ENCODE data around the gene DUSP7. TPM values are rescaled to one million over a fixed set of nuclear protein-coding genes. Genes with fewer than 3 reads are reported as not detected.

DUSP7 gene
- total RNA-seq, 2 donors from 2014 or later, result 2.6 to 3.3 TPM

DNA sequence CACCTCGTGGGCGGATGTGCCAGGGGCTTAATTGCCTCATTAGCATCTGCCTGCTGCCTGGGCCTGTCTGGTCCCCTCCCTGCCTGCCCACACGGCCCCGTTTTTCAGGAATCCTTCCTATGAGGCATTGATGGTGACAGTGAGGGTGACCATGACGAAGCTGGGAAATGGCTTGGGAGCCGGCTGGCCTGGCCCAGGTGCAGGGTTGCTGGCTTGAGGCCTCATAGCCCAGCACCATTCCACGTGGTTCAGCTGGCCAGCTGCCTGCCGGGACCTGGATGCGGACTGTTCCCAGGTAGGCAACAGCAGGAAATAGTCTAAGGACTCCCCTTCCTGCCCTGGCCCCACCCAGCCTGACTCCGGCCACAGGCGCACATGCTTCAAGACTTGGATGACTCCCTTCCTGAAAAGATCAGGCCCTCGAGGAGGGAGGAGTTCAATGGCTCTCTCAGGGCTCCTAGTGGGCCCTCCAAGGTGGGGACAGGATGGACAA lies 8.9 kb upstream of the DUSP7 start:
- Histone ChIP-seq H3K4me1 (no peaks in the 10 kb centered on the region), H3K27me3 (no peaks in the 10 kb centered on the region), H3K36me3 (replicated peaks in 1 of 2; ENCODE audit: insufficient read depth in 1 of 2, low read depth in 2 of 2) (no peaks in the 10 kb centered on the region), H3K27ac (no peak overlapping the region), H3K4me3 (no peak overlapping the region), H3K9me3 (no peaks in the 10 kb centered on the region)
- ATAC-seq (peak; percentile 66), DNase-seq (peak; percentile 51 to 83 (median 63))
- intact Hi-C loops (cut with DNase I), result no loop called here
- TF ChIP-seq POLR2A (IDR thresholded peaks at IDR 0.05), result no peak
- TF ChIP-seq, protein P1, sequence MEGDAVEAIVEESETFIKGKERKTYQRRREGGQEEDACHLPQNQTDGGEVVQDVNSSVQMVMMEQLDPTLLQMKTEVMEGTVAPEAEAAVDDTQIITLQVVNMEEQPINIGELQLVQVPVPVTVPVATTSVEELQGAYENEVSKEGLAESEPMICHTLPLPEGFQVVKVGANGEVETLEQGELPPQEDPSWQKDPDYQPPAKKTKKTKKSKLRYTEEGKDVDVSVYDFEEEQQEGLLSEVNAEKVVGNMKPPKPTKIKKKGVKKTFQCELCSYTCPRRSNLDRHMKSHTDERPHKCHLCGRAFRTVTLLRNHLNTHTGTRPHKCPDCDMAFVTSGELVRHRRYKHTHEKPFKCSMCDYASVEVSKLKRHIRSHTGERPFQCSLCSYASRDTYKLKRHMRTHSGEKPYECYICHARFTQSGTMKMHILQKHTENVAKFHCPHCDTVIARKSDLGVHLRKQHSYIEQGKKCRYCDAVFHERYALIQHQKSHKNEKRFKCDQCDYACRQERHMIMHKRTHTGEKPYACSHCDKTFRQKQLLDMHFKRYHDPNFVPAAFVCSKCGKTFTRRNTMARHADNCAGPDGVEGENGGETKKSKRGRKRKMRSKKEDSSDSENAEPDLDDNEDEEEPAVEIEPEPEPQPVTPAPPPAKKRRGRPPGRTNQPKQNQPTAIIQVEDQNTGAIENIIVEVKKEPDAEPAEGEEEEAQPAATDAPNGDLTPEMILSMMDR (IDR thresholded peaks at IDR 0.05), result no peak
- 53% methylated on average over 12 of the region's 12 CpGs; no CpG with 5 or more reads in 1 of the 2 donors for WGBS, 2 donors

DNA sequence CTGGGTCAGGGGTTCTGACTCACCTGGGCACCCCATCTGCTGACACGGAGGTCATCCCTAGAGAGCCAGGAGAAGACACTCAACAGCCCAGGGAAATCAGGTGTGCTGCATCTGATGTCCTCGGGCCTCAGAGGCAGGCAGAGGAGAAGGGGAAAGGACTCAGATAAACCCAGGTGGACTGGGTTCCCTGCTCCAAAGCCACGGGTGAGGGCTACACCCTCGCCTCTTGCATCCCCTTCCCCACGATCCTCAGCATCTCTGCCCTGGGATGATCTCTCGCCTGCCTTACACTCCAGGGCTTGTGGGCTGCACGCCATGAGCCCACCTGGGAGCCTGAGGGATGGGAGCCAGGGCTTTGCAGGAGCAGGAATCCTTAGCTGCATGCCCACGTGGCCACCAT lies 8.2 kb upstream of the DUSP7 start:
- Histone ChIP-seq H3K27ac (no peak overlapping the region), H3K27me3 (no peaks in the 10 kb centered on the region), H3K36me3 (replicated peaks in 1 of 2; ENCODE audit: insufficient read depth in 1 of 2, low read depth in 2 of 2) (no peaks in the 10 kb centered on the region), H3K4me3 (no peak overlapping the region), H3K9me3 (no peaks in the 10 kb centered on the region), H3K4me1 (no peaks in the 10 kb centered on the region)
- TF ChIP-seq, protein P1 (IDR thresholded peaks at IDR 0.05), result no peak
- no peak for TF ChIP-seq POLR2A (IDR thresholded peaks at IDR 0.05)
- ATAC-seq (no peak), DNase-seq (no peak)
- 90 to 93% methylated on average over 3 to 8 of the region's 8 CpGs for WGBS, 2 donors
- intact Hi-C loops (cut with DNase I), result no loop called here

DNA sequence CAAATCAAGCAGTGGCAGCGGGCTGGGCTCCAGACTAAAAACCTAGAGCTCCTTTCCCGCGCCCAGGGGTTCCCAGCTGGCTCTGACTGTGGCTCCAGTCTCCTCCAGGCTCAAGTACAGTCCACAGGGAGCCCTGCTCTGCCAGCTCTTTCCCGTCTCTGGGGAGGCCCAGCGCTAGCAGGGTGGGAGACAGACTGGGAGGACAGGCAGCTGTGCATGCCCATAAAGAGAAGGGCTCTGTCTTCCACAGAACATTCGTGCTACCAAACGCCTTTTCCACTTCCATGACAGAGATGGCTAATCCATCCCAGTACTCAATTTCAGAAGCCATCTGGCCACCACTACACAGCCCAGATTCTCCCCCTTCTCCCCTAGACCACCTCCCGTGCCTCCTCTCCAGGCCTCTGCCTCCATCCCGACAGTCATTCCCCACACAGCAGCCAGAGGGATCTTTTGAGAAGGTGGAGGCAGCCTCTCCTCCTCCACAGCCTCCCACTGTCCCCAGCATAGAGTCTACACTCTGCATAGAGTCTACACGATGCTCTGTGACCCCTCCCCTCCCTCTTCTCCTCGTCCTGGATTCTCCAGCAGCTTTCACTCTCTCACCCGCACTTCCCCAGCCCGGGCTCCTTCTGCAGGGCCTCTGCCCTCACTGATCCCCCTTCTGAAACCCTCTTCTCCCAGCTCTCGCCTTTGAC lies 6.8 kb upstream of the DUSP7 start:
- no peaks in the 10 kb centered on the region for H3K27me3 ChIP-seq
- no peaks in the 10 kb centered on the region for H3K9me3 ChIP-seq
- 72 to 79% methylated on average over 10 to 14 of the region's 14 CpGs for WGBS, 2 donors
- H3K4me3 ChIP-seq, result no peak overlapping the region
- ATAC-seq (no peak), DNase-seq (no peak)
- TF ChIP-seq, protein P1 (IDR thresholded peaks at IDR 0.05), result no peak
- TF ChIP-seq POLR2A (IDR thresholded peaks at IDR 0.05), result no peak
- intact Hi-C loops (cut with DNase I), result no loop called here
- no peaks in the 10 kb centered on the region for H3K4me1 ChIP-seq
- no peak overlapping the region for H3K27ac ChIP-seq
- no peaks in the 10 kb centered on the region for H3K36me3 ChIP-seq (replicated peaks in 1 of 2; ENCODE audit: insufficient read depth in 1 of 2, low read depth in 2 of 2)

DNA sequence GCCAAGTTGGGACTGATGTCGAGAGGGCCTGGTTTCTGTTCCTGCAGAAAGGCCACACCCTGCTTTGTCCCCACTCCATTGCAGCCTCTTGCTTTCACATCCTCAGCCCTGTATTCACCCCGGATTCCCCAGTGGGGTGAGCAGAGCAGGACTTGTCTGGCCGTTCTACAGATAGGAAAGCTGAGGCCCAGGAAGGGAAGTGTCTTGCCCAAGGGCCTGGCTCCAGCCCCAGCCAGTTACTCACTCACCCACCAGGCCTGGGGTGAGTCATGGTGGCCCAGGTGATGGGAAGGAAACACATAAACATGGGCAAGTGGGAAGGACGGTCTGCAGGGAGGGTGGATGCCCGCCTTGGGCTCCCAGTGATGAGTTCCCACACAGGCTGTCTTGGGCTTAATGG lies 6.1 kb upstream of the DUSP7 start:
- no peaks in the 10 kb centered on the region for H3K9me3 ChIP-seq
- 61 to 72% methylated on average over 5 of the region's 5 CpGs for WGBS, 2 donors
- intact Hi-C loops (cut with DNase I), result no loop called here
- TF ChIP-seq POLR2A (IDR thresholded peaks at IDR 0.05), result no peak
- TF ChIP-seq, protein P1 (IDR thresholded peaks at IDR 0.05), result no peak
- no peaks in the 10 kb centered on the region for H3K27me3 ChIP-seq
- peaks cover 5% of the 10 kb centered on the region for H3K4me1 ChIP-seq
- DNase-seq (peak in 1 of 4 donors; percentile 48), ATAC-seq (no peak)
- no peaks in the 10 kb centered on the region for H3K36me3 ChIP-seq (replicated peaks in 1 of 2; ENCODE audit: insufficient read depth in 1 of 2, low read depth in 2 of 2)
- H3K27ac ChIP-seq, result no peak overlapping the region
- H3K4me3 ChIP-seq, result no peak overlapping the region

All from body of pancreas (tissue), 4 donors.